ENCODE results near the gene NPAS4. TPM values are rescaled to one million over a fixed set of nuclear protein-coding genes. Genes with fewer than 3 reads are reported as not detected.

Gene NPAS4
- total RNA-seq, 1 experiment from 2014 or later, result 0.79 TPM

- TF ChIP-seq CTCF (IDR thresholded peaks at IDR 0.05) (peak; percentile 99), GTF2I (CRISPR knock-in tag; conservative IDR thresholded peaks at IDR 0.05) (no peak), NFYB (CRISPR knock-in tag; conservative IDR thresholded peaks at IDR 0.05; ENCODE audit: low read depth) (no peak), TEAD4 (CRISPR knock-in tag; IDR thresholded peaks at IDR 0.05) (0 out of 2 replicates have a peak, but pooled peaks have one; percentile 26), MYBL2 (CRISPR knock-in tag; IDR thresholded peaks at IDR 0.05) (0 out of 2 replicates have a peak, but pooled peaks have one; percentile 24), USF1 (CRISPR knock-in tag; IDR thresholded peaks at IDR 0.05) (peak; percentile 27; the same call in 1 of the 2 replicates), CBFB (CRISPR knock-in tag; IDR thresholded peaks at IDR 0.05; ENCODE audit: low read depth) (0 out of 2 replicates have a peak, but pooled peaks have one; percentile 80), IRF1 (CRISPR knock-in tag; IDR thresholded peaks at IDR 0.05) (no peak), NR3C1 (CRISPR knock-in tag; conservative IDR thresholded peaks at IDR 0.05; ENCODE audit: low read depth) (0 out of 2 replicates have a peak, but pooled peaks have one; percentile 20), ZNF138 (CRISPR knock-in tag; conservative IDR thresholded peaks at IDR 0.05) (no peak), AR (CRISPR knock-in tag; IDR thresholded peaks at IDR 0.05) (no peak), ZNF281 (CRISPR knock-in tag; IDR thresholded peaks at IDR 0.05) (0 out of 2 replicates have a peak, but pooled peaks have one; percentile 30)
These were observed 12.2 kb upstream of the NPAS4 start (continued) for GRCh38 chr11:66408488-66409214.

GRCh38 chr11:66409226-66409625 is 11.6 kb upstream of the NPAS4 start:
- POLR2A ChIA-PET, result interaction anchor here (0.7 to 1.5 kb wide), 4 partner anchors 9 to 71 kb away, joined by 3 to 9 read pairs (median 6); partner anchors contain the start of genes DPP3 and NPAS4
- TF ChIP-seq ARID4B (CRISPR knock-in tag; IDR thresholded peaks at IDR 0.05; ENCODE audit: borderline replicate concordance) (no peak), PRRX2 (CRISPR knock-in tag; IDR thresholded peaks at IDR 0.05) (no peak), ZNF232 (CRISPR knock-in tag; IDR thresholded peaks at IDR 0.05) (no peak), HMGXB4 (CRISPR knock-in tag; IDR thresholded peaks at IDR 0.05) (no peak), CBFB (CRISPR knock-in tag; IDR thresholded peaks at IDR 0.05; ENCODE audit: low read depth) (no peak), NR1H2 (CRISPR knock-in tag; IDR thresholded peaks at IDR 0.05) (no peak), ZNF138 (CRISPR knock-in tag; conservative IDR thresholded peaks at IDR 0.05) (no peak), NFATC4 (CRISPR knock-in tag; IDR thresholded peaks at IDR 0.05) (no peak), HMGA2 (CRISPR knock-in tag; IDR thresholded peaks at IDR 0.05) (no peak), TEAD4 (CRISPR knock-in tag; IDR thresholded peaks at IDR 0.05) (no peak), ZNF423 (CRISPR knock-in tag; IDR thresholded peaks at IDR 0.05) (no peak)

More at GRCh38 chr11:66409226-66409625, 11.6 kb upstream of the NPAS4 start:
- peak overlapping the region; percentile 47 for H3K4me3 Mint-ChIP-seq
- ATAC-seq, result no peak; the same call in 1 of the 2 replicates
- peaks cover 16% of the 10 kb centered on the region for H3K4me1 Mint-ChIP-seq
- no peak overlapping the region for H3K27ac Mint-ChIP-seq
- H3K9me3 Mint-ChIP-seq, result no peaks in the 10 kb centered on the region
- DNase-seq (ENCODE audit: low spot score), result no peak
- peaks cover 34% of the 10 kb centered on the region for H3K27me3 Mint-ChIP-seq (ENCODE audit: low read depth)
- H3K36me3 Mint-ChIP-seq, result no peaks in the 10 kb centered on the region
- CTCF ChIA-PET, result interaction anchor here (0.9 to 4.1 kb wide), 16 partner anchors 8 to 269 kb away, joined by 3 to 51 read pairs (median 8); partner anchors contain the start of genes ACTN3, DPP3, MRPL11 and NPAS4
